ENCODE measurements around the gene S100A3.

S100A3 gene

GRCh38 chr1:153541641-153542590, 7.1 kb downstream of the S100A3 start:
- H3K27me3 ChIP-seq (ENCODE audit: control insufficient read depth, insufficient read depth, low read length, poor library complexity, severe bottlenecking): no peaks in the 10 kb centered on the region
- no peaks in the 10 kb centered on the region for H3K36me3 ChIP-seq (ENCODE audit: control insufficient read depth, insufficient read depth, low read length)
- peaks cover 29% of the 10 kb centered on the region for H3K4me1 ChIP-seq (ENCODE audit: control insufficient read depth, insufficient read depth, low read length)
- 90 to 92% methylated on average over 13 of the region's 13 CpGs for WGBS, 2 experiments
- no peak overlapping the region for H3K27ac ChIP-seq (ENCODE audit: insufficient read depth, low read depth, low read length, poor library complexity, severe bottlenecking)
- no peaks in the 10 kb centered on the region for H3K9me3 ChIP-seq (ENCODE audit: control insufficient read depth, low read length)
- H3K4me3 ChIP-seq (ENCODE audit: insufficient read depth, low read depth, low read length): no peak overlapping the region

- Histone ChIP-seq H3K27me3 (ENCODE audit: control insufficient read depth, insufficient read depth, low read length, poor library complexity, severe bottlenecking) (peaks cover 4% of the 10 kb centered on the region), H3K36me3 (ENCODE audit: control insufficient read depth, insufficient read depth, low read length) (no peaks in the 10 kb centered on the region), H3K9me3 (ENCODE audit: control insufficient read depth, low read length) (no peaks in the 10 kb centered on the region), H3K27ac (ENCODE audit: insufficient read depth, low read depth, low read length, poor library complexity, severe bottlenecking) (no peak within 1 kb of the TSS), H3K4me1 (ENCODE audit: control insufficient read depth, insufficient read depth, low read length) (peaks cover 23% of the 10 kb centered on the region), H3K4me3 (ENCODE audit: insufficient read depth, low read depth, low read length) (no peak within 1 kb of the TSS)
- WGBS, 2 experiments: 88 to 91% methylated on average over 11 of the region's 11 CpGs
These were observed 8.4 kb downstream of the S100A3 start, which contains the start of gene S100A5 for GRCh38 chr1:153540394-153541361. TSS of gene S100A5 (minus strand) at chr1:153540934. CDS start at chr1:153540191, 743 bp downstream.

DNA sequence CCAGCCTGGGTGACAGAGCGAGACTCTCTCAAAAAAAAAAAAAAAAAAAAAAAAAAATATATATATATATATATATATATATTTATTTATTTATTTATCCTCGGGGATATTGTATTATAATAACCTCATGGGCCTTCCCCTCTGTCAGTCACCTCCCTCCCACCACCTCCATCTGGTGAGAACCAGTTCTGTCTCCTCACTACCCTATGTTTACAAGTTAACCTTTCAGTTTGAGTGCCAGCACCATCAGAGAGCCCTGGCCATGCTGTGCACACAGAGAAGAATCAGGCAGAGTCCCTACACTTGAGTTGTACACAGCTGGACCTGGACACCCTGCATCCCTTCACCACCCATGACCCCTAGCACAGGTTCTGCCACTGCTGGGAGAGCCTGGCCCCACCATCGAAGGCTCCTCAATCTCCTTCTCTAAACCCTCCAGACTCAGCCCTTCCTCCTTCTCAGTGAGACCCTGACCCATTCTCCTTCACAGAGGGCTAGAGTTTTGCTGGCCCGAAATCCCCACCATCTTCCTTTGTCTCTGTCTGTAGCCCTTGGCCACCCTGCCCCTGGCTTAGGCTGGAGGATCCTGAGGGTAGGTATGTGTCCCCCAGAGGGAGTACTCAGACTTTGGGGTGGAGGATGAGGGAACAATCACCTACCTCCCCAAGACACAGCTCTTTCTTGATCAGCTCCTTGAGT, 9.5 kb downstream of the S100A3 start:
- H3K27ac ChIP-seq (ENCODE audit: insufficient read depth, low read depth, low read length, poor library complexity, severe bottlenecking): no peak overlapping the region
- no peak overlapping the region for H3K4me3 ChIP-seq (ENCODE audit: insufficient read depth, low read depth, low read length)
- H3K27me3 ChIP-seq (ENCODE audit: control insufficient read depth, insufficient read depth, low read length, poor library complexity, severe bottlenecking): peaks cover 4% of the 10 kb centered on the region
- WGBS, 2 experiments: 95 to 97% methylated on average over 2 to 3 of the region's 4 CpGs
- H3K9me3 ChIP-seq (ENCODE audit: control insufficient read depth, low read length): no peaks in the 10 kb centered on the region
- peaks cover 14% of the 10 kb centered on the region for H3K4me1 ChIP-seq (ENCODE audit: control insufficient read depth, insufficient read depth, low read length)
- no peaks in the 10 kb centered on the region for H3K36me3 ChIP-seq (ENCODE audit: control insufficient read depth, insufficient read depth, low read length)

GRCh38 chr1:153538315-153538821, 10.7 kb downstream of the S100A3 start:
- Histone ChIP-seq H3K36me3 (ENCODE audit: control insufficient read depth, insufficient read depth, low read length) (no peaks in the 10 kb centered on the region), H3K4me3 (ENCODE audit: insufficient read depth, low read depth, low read length) (no peak overlapping the region), H3K9me3 (ENCODE audit: control insufficient read depth, low read length) (no peaks in the 10 kb centered on the region), H3K27ac (ENCODE audit: insufficient read depth, low read depth, low read length, poor library complexity, severe bottlenecking) (no peak overlapping the region), H3K27me3 (ENCODE audit: control insufficient read depth, insufficient read depth, low read length, poor library complexity, severe bottlenecking) (peaks cover 4% of the 10 kb centered on the region), H3K4me1 (ENCODE audit: control insufficient read depth, insufficient read depth, low read length) (peaks cover 10% of the 10 kb centered on the region)
- 34 to 36% methylated on average over 6 of the region's 6 CpGs for WGBS, 2 experiments

DNA sequence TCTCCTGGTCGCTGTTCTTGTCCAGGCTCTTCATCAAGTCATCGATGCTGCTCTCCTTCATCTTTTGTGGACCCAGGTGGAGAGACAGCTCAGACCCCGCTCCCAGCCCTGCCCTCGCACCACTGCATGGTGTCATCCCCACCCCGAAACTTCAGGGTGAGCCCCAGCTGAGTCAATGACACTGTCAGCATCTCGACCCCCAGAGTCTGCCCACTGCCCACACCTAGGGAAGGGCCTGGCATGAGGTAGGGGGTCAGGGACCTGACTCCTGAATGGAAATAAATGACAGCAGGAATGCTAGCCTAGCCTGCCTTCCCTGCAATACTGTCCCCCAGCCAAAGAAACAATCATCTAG, 11.7 kb downstream of the S100A3 start:
- Histone ChIP-seq H3K4me1 (ENCODE audit: control insufficient read depth, insufficient read depth, low read length) (peaks cover 17% of the 10 kb centered on the region), H3K27me3 (ENCODE audit: control insufficient read depth, insufficient read depth, low read length, poor library complexity, severe bottlenecking) (peaks cover 4% of the 10 kb centered on the region), H3K4me3 (ENCODE audit: insufficient read depth, low read depth, low read length) (no peak overlapping the region), H3K36me3 (ENCODE audit: control insufficient read depth, insufficient read depth, low read length) (no peaks in the 10 kb centered on the region), H3K9me3 (ENCODE audit: control insufficient read depth, low read length) (no peaks in the 10 kb centered on the region), H3K27ac (ENCODE audit: insufficient read depth, low read depth, low read length, poor library complexity, severe bottlenecking) (no peak overlapping the region)
- 96 to 97% methylated on average over 6 of the region's 6 CpGs for WGBS, 2 experiments

GRCh38 chr1:153536671-153537375, 12.2 kb downstream of the S100A3 start:
- Histone ChIP-seq H3K9me3 (ENCODE audit: control insufficient read depth, low read length) (no peaks in the 10 kb centered on the region), H3K27me3 (ENCODE audit: control insufficient read depth, insufficient read depth, low read length, poor library complexity, severe bottlenecking) (peaks cover 4% of the 10 kb centered on the region), H3K27ac (ENCODE audit: insufficient read depth, low read depth, low read length, poor library complexity, severe bottlenecking) (no peak overlapping the region), H3K4me1 (ENCODE audit: control insufficient read depth, insufficient read depth, low read length) (peaks cover 18% of the 10 kb centered on the region), H3K36me3 (ENCODE audit: control insufficient read depth, insufficient read depth, low read length) (no peaks in the 10 kb centered on the region), H3K4me3 (ENCODE audit: insufficient read depth, low read depth, low read length) (no peak overlapping the region)
- WGBS, 2 experiments: 90 to 94% methylated on average over 9 of the region's 9 CpGs

DNA sequence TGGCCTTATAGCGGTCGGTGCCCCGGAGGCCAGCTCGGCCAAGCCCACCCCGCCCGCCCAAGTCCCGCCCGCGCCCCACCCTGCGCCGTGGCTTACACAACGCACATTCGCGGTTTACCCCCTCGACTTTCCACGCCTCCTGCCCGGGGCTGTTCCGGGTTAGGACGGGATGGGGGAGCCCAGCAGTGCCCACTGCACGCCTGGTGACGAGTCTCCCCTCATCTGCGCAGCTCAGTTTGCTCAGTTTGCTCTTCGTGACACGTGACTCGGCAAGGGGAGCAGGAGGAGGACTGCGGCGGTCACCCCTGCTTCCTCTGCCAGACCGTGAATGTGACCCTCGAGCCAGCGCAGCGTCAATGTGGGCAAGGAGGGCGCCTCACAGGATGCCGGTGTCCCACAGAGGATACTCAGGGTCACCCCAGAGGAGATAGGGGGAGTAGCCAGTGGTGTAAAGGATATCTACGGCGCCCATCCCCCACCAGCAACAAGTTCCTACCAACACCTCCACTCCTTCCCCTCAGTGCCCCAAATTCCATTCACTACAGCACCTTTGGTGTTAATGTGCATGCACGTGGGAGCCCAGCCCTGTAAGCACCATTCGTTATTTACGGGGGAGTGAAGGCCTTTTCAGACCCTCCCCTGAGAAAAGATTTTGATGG, 12.9 kb downstream of the S100A3 start:
- 65 to 68% methylated on average over 38 of the region's 38 CpGs for WGBS, 2 experiments

DNA sequence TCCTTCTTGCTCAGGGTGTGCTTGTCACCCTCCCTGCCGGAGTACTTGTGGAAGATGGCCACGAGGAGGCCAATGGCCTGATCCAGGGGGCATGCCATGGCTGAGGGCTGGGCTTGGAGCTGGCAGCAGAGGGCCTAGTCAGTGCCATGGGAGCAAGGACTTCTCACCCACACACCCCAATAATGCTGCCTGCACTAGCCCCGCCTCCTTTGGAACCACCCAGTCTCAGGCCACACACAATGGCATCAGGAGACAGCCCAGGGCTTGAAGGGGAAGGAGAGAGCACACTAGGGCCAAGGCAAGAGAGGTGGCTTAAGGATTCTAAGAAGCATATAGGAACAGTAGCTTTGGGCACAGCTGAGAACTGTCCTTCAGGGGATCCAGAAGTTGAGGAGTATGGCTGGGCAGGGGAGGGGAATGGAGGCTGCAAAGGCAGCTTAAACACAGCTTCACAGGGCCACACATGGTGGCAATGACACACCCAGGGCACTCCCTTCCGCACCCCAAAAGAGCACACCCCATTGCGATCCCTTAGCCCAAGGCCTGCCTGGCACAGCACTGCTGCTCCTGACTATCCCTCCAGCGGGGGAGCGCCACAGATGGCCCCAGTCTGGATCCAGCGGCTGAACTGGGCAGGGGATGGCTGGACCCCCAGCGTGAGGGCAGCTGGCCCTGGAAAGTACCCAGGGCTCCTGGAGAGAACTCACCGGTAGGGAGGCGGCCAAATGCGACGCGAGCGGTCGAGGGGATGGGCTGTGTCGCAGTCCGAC, 13.6 kb downstream of the S100A3 start, which contains the start of gene S100A6:
Gene S100A6, minus strand, starts transcription at position 750 of the 770 bp plus-strand sequence. Its CDS starts 652 bp downstream, at position 98.
- Histone ChIP-seq H3K27ac (ENCODE audit: insufficient read depth, low read depth, low read length, poor library complexity, severe bottlenecking) (no peak within 1 kb of the TSS), H3K4me1 (ENCODE audit: control insufficient read depth, insufficient read depth, low read length) (peaks cover 18% of the 10 kb centered on the region), H3K9me3 (ENCODE audit: control insufficient read depth, low read length) (no peaks in the 10 kb centered on the region), H3K4me3 (ENCODE audit: insufficient read depth, low read depth, low read length) (peak within 1 kb of the TSS; percentile 10), H3K36me3 (ENCODE audit: control insufficient read depth, insufficient read depth, low read length) (no peaks in the 10 kb centered on the region), H3K27me3 (ENCODE audit: control insufficient read depth, insufficient read depth, low read length, poor library complexity, severe bottlenecking) (peaks cover 4% of the 10 kb centered on the region)
- 68 to 70% methylated on average over 18 of the region's 18 CpGs for WGBS, 2 experiments

More for the DNA sequence above, 12.9 kb downstream of the S100A3 start:
- Histone ChIP-seq H3K36me3 (ENCODE audit: control insufficient read depth, insufficient read depth, low read length) (no peaks in the 10 kb centered on the region), H3K4me1 (ENCODE audit: control insufficient read depth, insufficient read depth, low read length) (peaks cover 18% of the 10 kb centered on the region), H3K9me3 (ENCODE audit: control insufficient read depth, low read length) (no peaks in the 10 kb centered on the region), H3K27ac (ENCODE audit: insufficient read depth, low read depth, low read length, poor library complexity, severe bottlenecking) (no peak overlapping the region), H3K4me3 (ENCODE audit: insufficient read depth, low read depth, low read length) (peak overlapping the region; percentile 10), H3K27me3 (ENCODE audit: control insufficient read depth, insufficient read depth, low read length, poor library complexity, severe bottlenecking) (peaks cover 4% of the 10 kb centered on the region)
